ENCODE measurements around the gene VAV2. TPM values are rescaled to one million over a fixed set of nuclear protein-coding genes. Genes with fewer than 3 reads are reported as not detected.

Gene VAV2
- polyA plus RNA-seq, 1 donor, result 17.3 TPM

- no peak for DNase-seq
Measured at GRCh38 chr9:133725886-133726285, 266.2 kb downstream of the VAV2 start.

GRCh38 chr9:133718563-133719315 is 273.4 kb downstream of the VAV2 start:
- DNase-seq, result no peak

GRCh38 chr9:133717113-133718031 is 274.8 kb downstream of the VAV2 start:
- no peak for DNase-seq

- DNase-seq, result no peak
Measured at GRCh38 chr9:133716564-133717112, 275.5 kb downstream of the VAV2 start.

GRCh38 chr9:133715866-133716563 is 276.1 kb downstream of the VAV2 start:
- no peak for DNase-seq

- DNase-seq, result no peak
Measured at GRCh38 chr9:133715295-133715865, 276.7 kb downstream of the VAV2 start.

GRCh38 chr9:133714606-133715294 is 277.4 kb downstream of the VAV2 start:
- DNase-seq, result no peak

GRCh38 chr9:133713960-133714495 is 278.1 kb downstream of the VAV2 start:
- DNase-seq, result no peak

- no peak for DNase-seq
Measured at GRCh38 chr9:133713150-133713959, 278.8 kb downstream of the VAV2 start.

GRCh38 chr9:133712221-133713100 is 279.7 kb downstream of the VAV2 start:
- DNase-seq, result no peak

Other genes with a start within 250 kb of the VAV2 start
- gene BRD3OS, start 33.2 kb upstream of the VAV2 start, polyA plus RNA-seq (ENCODE audit: insufficient read length), result 10.4 TPM
- 89.1 TPM for gene BRD3, start 75.7 kb upstream of the VAV2 start, polyA plus RNA-seq (ENCODE audit: insufficient read length)
- 46.2 TPM for gene WDR5, start 143.8 kb upstream of the VAV2 start, polyA plus RNA-seq (ENCODE audit: insufficient read length)
- not detected for gene RNU6ATAC, start 172.2 kb upstream of the VAV2 start, polyA plus RNA-seq (ENCODE audit: insufficient read length)

Measured in hindlimb muscle (tissue), 1 donor.